Smooth muscle cell (in vitro differentiated cells): ENCODE data around the gene DELE1. TPM values are rescaled to one million over a fixed set of nuclear protein-coding genes. Genes with fewer than 3 reads are reported as not detected.
A peak's percentile ranks its signal among the peaks of the same experiment; 100 is the strongest.

Experiments
- DNase-seq: peaks from one replicate; lab custom pipeline; 2025; ENCODE audit not compliant: unreplicated experiment; lab: John Stamatoyannopoulos, UW
- H2AFZ ChIP-seq: fragments of 200-600 bp; sonication (generic); 2 replicates; pipeline ENCODE4 v1.6.0; 2016; ENCODE audit warnings: antibody characterized with exemption, low read depth, mild to moderate bottlenecking
- H3F3A ChIP-seq: fragments of 200-600 bp; sonication (generic); 2 replicates; pipeline ENCODE4 v1.6.0; 2017; ENCODE audit warnings: antibody characterized with exemption, low read depth
- H3K27ac ChIP-seq: fragments of 200-600 bp; sonication (generic); 2 replicates; pipeline ENCODE4 v1.5.1; 2016; ENCODE audit warnings: low read depth, mild to moderate bottlenecking
- H3K27me3 ChIP-seq: fragments of 200-600 bp; sonication (generic); 2 replicates; pipeline ENCODE4 v1.6.1; 2016; ENCODE audit warnings: low read depth, mild to moderate bottlenecking
- H3K36me3 ChIP-seq: fragments of 200-600 bp; sonication (generic); 2 replicates; pipeline ENCODE4 v1.5.1; 2016; ENCODE audit warnings: low read depth
- H3K4me1 ChIP-seq: fragments of 200-600 bp; sonication (generic); 2 replicates; pipeline ENCODE4 v1.5.1; 2016; ENCODE audit warnings: low read depth
- H3K4me2 ChIP-seq: fragments of 200-600 bp; sonication (generic); 2 replicates; pipeline ENCODE4 v1.6.0; 2016; ENCODE audit warnings: mild to moderate bottlenecking
- H3K4me3 ChIP-seq: fragments of 200-600 bp; sonication (generic); 2 replicates; pipeline ENCODE4 v1.5.1; 2016; ENCODE audit warnings: mild to moderate bottlenecking
- H3K79me2 ChIP-seq: fragments of 200-600 bp; sonication (generic); 2 replicates; pipeline ENCODE4 v1.6.0; 2016; ENCODE audit warnings: low read depth, mild to moderate bottlenecking
- H3K9ac ChIP-seq: fragments of 200-600 bp; sonication (generic); 2 replicates; pipeline ENCODE4 v1.6.0; 2016; ENCODE audit warnings: low read depth
- H3K9me3 ChIP-seq: fragments of 200-600 bp; sonication (generic); replicated peaks from 2 replicates; pipeline ENCODE4 v1.5.1; 2016; ENCODE audit warnings: low read depth
- H4K20me1 ChIP-seq: fragments of 200-600 bp; sonication (generic); 2 replicates; pipeline ENCODE4 v1.6.0; 2016; ENCODE audit warnings: low read depth
- CTCF ChIP-seq: fragments of 200-600 bp; sonication (generic); IDR thresholded peaks from 2 replicates; pipeline ENCODE4 v1.5.1; 2017; ENCODE audit warnings: borderline replicate concordance, mild to moderate bottlenecking, antibody characterized with exemption; ENCODE audit not compliant: insufficient read depth, poor library complexity, severe bottlenecking
- WGBS: methylation state at CpG from one replicate; pipeline ENCODE4 v1.1.7; 2016; ENCODE audit warnings: low lambda C conversion rate; 5-methylcytosine and 5-hydroxymethylcytosine counted together
- polyA plus RNA-seq: library from polyadenylated mRNA; unstranded; fragments of >200 nt; fragmentation: Nextera tagmentation; extraction: Ambion mirVana; gene quantifications from 2 replicates; pipeline ENCODE4 v1.2.1, GENCODE V29; 2016
- total RNA-seq: library from RNA; depleted of rRNA; stranded (reverse); fragments of >200 nt; gene quantifications from 2 replicates; pipeline ENCODE4 v1.2.3, GENCODE V29; 2014

DELE1 gene
- total and polyA plus RNA-seq, 2 experiments from 2014 or later, result 20.7 to 32.0 TPM

GRCh38 chr5:141934099-141934844 is 10.6 kb downstream of the DELE1 start:
- Histone ChIP-seq H3K79me2 (no peaks in the 10 kb centered on the region), H3K27me3 (no peaks in the 10 kb centered on the region), H3K36me3 (peaks cover 8% of the 10 kb centered on the region), H3K27ac (no peak overlapping the region), H3K4me3 (no peak overlapping the region), H3K9ac (no peak overlapping the region), H2AFZ (no peak overlapping the region), H3K9me3 (no peaks in the 10 kb centered on the region), H4K20me1 (peaks cover 5% of the 10 kb centered on the region), H3K4me1 (no peaks in the 10 kb centered on the region), H3F3A (no peaks in the 10 kb centered on the region), H3K4me2 (no peak overlapping the region)
- no peak for DNase-seq
- no peak for TF ChIP-seq CTCF
- WGBS, result 96% methylated on average over 11 of the region's 11 CpGs

- no peak for TF ChIP-seq CTCF
- Histone ChIP-seq H4K20me1 (peaks cover 5% of the 10 kb centered on the region), H3K79me2 (no peaks in the 10 kb centered on the region), H3K4me1 (no peaks in the 10 kb centered on the region), H3F3A (no peaks in the 10 kb centered on the region), H3K27ac (no peak overlapping the region), H3K9me3 (no peaks in the 10 kb centered on the region), H3K36me3 (peaks cover 8% of the 10 kb centered on the region), H3K27me3 (no peaks in the 10 kb centered on the region), H3K4me2 (no peak overlapping the region), H3K9ac (no peak overlapping the region), H3K4me3 (no peak overlapping the region), H2AFZ (no peak overlapping the region)
- WGBS, result 92% methylated on average over 4 of the region's 4 CpGs
- no peak for DNase-seq
These were observed 11.9 kb downstream of the DELE1 start for GRCh38 chr5:141935538-141935937.

GRCh38 chr5:141940695-141941271 is 17.1 kb downstream of the DELE1 start:
- no peaks in the 10 kb centered on the region for H3K79me2 ChIP-seq
- peaks cover 3% of the 10 kb centered on the region for H3K4me1 ChIP-seq
- H3K4me2 ChIP-seq, result peak overlapping the region; percentile 30
- H3K27me3 ChIP-seq, result no peaks in the 10 kb centered on the region
- no peak overlapping the region for H2AFZ ChIP-seq
- H3K27ac ChIP-seq, result peak overlapping the region; percentile 34
- no peak for TF ChIP-seq CTCF
- peaks cover 2% of the 10 kb centered on the region for H3K36me3 ChIP-seq
- H3F3A ChIP-seq, result no peaks in the 10 kb centered on the region
- no peak overlapping the region for H3K9ac ChIP-seq
- peaks cover 5% of the 10 kb centered on the region for H4K20me1 ChIP-seq
- no peak for DNase-seq
- H3K9me3 ChIP-seq, result no peaks in the 10 kb centered on the region
- no peak overlapping the region for H3K4me3 ChIP-seq
- WGBS, result 43% methylated on average over 6 of the region's 6 CpGs
